ENCODE data around the gene ASNSD1. TPM values are rescaled to one million over a fixed set of nuclear protein-coding genes. Genes with fewer than 3 reads are reported as not detected.

ASNSD1 gene
- total and polyA plus RNA-seq, 10 donors, result 28.1 to 50.8 (median 32.8) TPM

DNA sequence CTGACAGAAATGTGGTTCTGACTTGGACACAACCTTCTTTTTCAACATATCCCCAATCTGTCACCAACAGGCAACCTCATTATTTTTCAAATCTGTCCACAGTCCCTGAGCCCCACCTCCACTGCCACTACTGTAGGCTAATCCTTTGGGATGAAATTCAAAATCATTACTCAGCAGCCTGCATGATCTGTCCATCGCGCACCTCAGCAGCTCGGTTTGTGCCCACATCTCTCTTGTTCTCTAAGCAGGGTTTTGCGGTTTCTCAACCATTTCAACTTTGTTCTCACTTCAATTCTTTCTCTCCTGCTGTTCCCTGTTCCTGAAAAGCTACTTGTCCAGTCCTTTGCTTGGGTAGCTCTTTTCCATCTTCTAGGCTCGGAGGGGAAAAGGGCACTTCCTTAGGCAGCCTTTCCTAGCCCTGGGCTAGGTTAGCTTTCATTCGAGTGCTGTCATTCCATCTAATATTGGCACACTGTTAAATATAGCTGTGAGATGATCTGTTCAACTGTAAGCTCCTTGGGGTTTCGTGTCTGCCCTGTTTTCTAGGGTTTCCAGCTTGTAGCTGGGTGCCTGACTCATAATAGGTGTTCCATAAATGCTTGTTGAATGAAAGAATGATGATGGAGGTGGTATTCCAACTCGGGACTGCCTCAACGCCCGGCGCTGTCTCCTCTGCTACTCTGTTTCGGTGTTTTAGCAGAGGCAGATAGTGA lies 12.6 kb downstream of the ASNSD1 start:
- 35 to 41% (median 39%) methylated on average over 12 of the region's 12 CpGs for WGBS, 5 donors
- H3K36me3 ChIP-seq, result peaks cover 0 to 40% (median 25%) of the 10 kb centered on the region in 6 donors
- peak; percentile 47 for DNase-seq
- peaks cover 0 to 14% (median 8%) of the 10 kb centered on the region in 8 donors for H3K9me3 ChIP-seq
- TF ChIP-seq POLR2A (IDR thresholded peaks at IDR 0.05) (no peak), POLR2AphosphoS5 (IDR thresholded peaks at IDR 0.05) (no peak), CTCF (IDR thresholded peaks at IDR 0.05 in 8 of 11, conservative IDR thresholded peaks at IDR 0.05 in 3 of 11) (no peak)
- intact Hi-C loops (cut with DNase I; ENCODE audit: low total_unique reads), result no loop called here
- peaks cover 8 to 35% (median 25%) of the 10 kb centered on the region in 6 donors for H3K4me1 ChIP-seq
- peak overlapping the region; percentile 35 to 69 (median 48) for H3K4me3 ChIP-seq
- peak overlapping the region; percentile 90 to 98 (median 96) for H3K27ac ChIP-seq
- H3K27me3 ChIP-seq (replicated peaks in 1 of 7), result no peaks in the 10 kb centered on the region

DNA sequence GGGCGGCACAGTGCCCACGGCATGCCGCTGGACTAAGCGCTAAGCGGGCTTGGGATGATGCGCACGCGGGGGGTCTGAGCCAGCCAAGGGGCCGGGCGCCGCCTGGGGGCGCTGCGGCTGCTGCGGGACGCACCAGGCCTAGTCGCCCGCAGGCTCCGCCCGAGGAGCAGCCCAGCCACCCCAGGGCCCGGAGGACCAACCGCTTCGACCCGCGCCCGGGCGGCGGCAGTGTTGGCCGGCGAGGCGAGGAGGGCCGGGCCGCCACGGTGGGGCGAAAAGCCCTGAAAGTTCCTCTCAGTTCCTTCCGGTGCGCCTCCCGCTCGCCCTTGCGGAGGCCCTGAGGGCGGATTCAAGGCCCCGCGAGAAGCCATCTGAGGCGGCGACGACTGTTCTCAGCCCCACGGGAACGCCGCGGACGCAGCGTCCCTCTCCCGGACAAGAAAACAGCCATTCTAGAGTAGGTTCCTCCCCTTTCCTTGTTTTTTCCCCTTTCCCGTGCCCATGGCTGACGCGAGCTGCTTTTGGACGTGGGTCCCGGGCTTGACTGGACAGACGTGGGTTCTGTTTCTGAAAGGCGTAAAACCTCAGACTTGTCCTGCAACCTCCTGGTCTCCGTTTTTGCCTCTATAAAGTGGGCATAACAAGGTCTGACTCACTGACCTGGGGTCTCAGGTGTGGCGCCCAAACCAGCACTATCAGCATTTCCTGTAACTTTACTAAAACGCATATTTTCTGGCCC lies 13.3 kb downstream of the ASNSD1 start, which contains the start of gene ANKAR:
TSS of gene ANKAR (plus strand) at position 297 of the 739 bp plus-strand sequence. CDS start 1,821 bp downstream, outside the sequence.
- Histone ChIP-seq H3K9me3 (peaks cover 0 to 15% (median 10%) of the 10 kb centered on the region in 8 donors), H3K4me1 (peaks cover 8 to 40% (median 29%) of the 10 kb centered on the region in 6 donors), H3K36me3 (peaks cover 0 to 33% (median 18%) of the 10 kb centered on the region in 6 donors), H3K27me3 (replicated peaks in 1 of 7) (no peaks in the 10 kb centered on the region), H3K4me3 (peak within 1 kb of the TSS; percentile 35 to 69 (median 48)), H3K27ac (peak within 1 kb of the TSS; percentile 90 to 98 (median 96))
- intact Hi-C loops (cut with DNase I; ENCODE audit: low total_unique reads), result no loop called here
- TF ChIP-seq CTCF (IDR thresholded peaks at IDR 0.05 in 8 of 11, conservative IDR thresholded peaks at IDR 0.05 in 3 of 11), result peak; percentile 54 to 95 (median 90)
- no peak for TF ChIP-seq POLR2A (IDR thresholded peaks at IDR 0.05)
- TF ChIP-seq POLR2AphosphoS5 (IDR thresholded peaks at IDR 0.05), result peak; percentile 83 to 92 (median 90)
- peak; percentile 98 for DNase-seq
- 1% methylated on average over 36 to 62 of the region's 62 CpGs for WGBS, 5 donors

DNA sequence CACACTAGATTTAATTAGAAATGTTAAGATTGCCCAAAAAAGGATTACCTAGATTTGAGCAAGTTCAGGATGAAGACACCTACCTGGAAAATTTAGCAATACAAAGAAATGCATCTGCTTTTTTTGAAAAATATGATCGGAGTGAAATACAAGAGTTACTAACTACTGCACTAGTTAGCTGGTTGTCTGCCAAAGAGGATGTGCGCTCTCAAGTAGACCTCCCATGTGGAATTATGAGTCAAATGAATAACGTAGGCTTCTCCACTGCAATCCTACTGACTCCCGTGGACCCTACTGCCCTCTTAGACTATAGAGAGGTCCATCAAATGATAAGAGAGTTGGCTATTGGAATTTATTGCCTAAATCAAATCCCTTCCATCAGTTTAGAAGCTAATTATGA lies 15.2 kb downstream of the ASNSD1 start:
- no peak overlapping the region for H3K4me3 ChIP-seq
- H3K36me3 ChIP-seq, result peaks cover 0 to 14% (median 4%) of the 10 kb centered on the region in 6 donors
- intact Hi-C loops (cut with DNase I; ENCODE audit: low total_unique reads), result no loop called here
- peaks cover 0 to 15% (median 10%) of the 10 kb centered on the region in 8 donors for H3K9me3 ChIP-seq
- 56 to 79% (median 74%) methylated on average over 4 of the region's 4 CpGs for WGBS, 5 donors
- no peaks in the 10 kb centered on the region for H3K27me3 ChIP-seq (replicated peaks in 1 of 7)
- TF ChIP-seq POLR2A (IDR thresholded peaks at IDR 0.05) (no peak), CTCF (IDR thresholded peaks at IDR 0.05 in 8 of 11, conservative IDR thresholded peaks at IDR 0.05 in 3 of 11) (no peak), POLR2AphosphoS5 (IDR thresholded peaks at IDR 0.05) (no peak)
- peaks cover 8 to 55% (median 34%) of the 10 kb centered on the region in 6 donors for H3K4me1 ChIP-seq
- H3K27ac ChIP-seq, result peak overlapping the region in 1 of 8 donors; percentile 26
- no peak for DNase-seq

DNA sequence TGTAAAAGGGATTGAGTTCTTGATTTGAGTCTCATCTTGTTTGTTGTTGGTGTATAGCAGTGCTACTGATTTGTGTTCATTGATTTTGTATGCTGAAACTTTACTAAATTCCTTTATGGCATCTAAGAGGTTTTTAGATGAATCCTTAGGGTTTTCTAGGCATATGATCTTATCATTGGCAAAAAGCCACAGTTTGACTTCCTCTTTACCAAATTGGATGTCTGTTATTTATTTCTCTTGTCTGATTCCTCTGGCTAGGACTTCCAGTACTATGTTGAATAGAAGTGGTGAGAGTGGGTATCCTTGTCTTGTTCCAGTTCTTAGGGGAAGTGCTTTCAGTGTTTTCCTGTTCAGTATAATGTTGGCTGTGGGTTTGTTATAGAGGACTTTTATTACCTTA lies 18.0 kb downstream of the ASNSD1 start:
- TF ChIP-seq CTCF (IDR thresholded peaks at IDR 0.05 in 8 of 11, conservative IDR thresholded peaks at IDR 0.05 in 3 of 11) (no peak), POLR2AphosphoS5 (IDR thresholded peaks at IDR 0.05) (no peak), POLR2A (IDR thresholded peaks at IDR 0.05) (no peak)
- H3K9me3 ChIP-seq, result peaks cover 0 to 15% (median 10%) of the 10 kb centered on the region in 8 donors
- no peak overlapping the region for H3K27ac ChIP-seq
- no peak for DNase-seq
- H3K27me3 ChIP-seq (replicated peaks in 1 of 7), result no peaks in the 10 kb centered on the region
- H3K4me1 ChIP-seq, result peaks cover 8 to 52% (median 28%) of the 10 kb centered on the region in 6 donors
- intact Hi-C loops (cut with DNase I; ENCODE audit: low total_unique reads), result no loop called here
- no peak overlapping the region for H3K4me3 ChIP-seq
- no peaks in the 10 kb centered on the region for H3K36me3 ChIP-seq

Data from spleen (tissue), 11 donors.